Measurements from ENCODE around the gene TMEM86B. TPM values are rescaled to one million over a fixed set of nuclear protein-coding genes. Genes with fewer than 3 reads are reported as not detected.
A peak's percentile ranks its signal among the peaks of the same experiment; 100 is the strongest.
"Not testable (repeated sequence)": the region's sequence is repeated elsewhere in the genome, so short reads cannot be mapped to it uniquely, and the experiment has no call there.

The TMEM86B gene
- total RNA-seq, 1 donor from 2014 or later: 6.7 TPM

GRCh38 chr19:55209693-55210472 is 18.7 kb downstream of the TMEM86B start:
- H3K9me3 Mint-ChIP-seq: peaks cover 11% of the 10 kb centered on the region
- peaks cover 22% of the 10 kb centered on the region for H3K4me1 Mint-ChIP-seq
- H3K4me3 Mint-ChIP-seq: no peak overlapping the region
- H3K27ac Mint-ChIP-seq: peak overlapping the region; percentile 84
- H3K27me3 Mint-ChIP-seq (ENCODE audit: low read depth): peaks cover 7% of the 10 kb centered on the region
- TF ChIP-seq, protein P1, sequence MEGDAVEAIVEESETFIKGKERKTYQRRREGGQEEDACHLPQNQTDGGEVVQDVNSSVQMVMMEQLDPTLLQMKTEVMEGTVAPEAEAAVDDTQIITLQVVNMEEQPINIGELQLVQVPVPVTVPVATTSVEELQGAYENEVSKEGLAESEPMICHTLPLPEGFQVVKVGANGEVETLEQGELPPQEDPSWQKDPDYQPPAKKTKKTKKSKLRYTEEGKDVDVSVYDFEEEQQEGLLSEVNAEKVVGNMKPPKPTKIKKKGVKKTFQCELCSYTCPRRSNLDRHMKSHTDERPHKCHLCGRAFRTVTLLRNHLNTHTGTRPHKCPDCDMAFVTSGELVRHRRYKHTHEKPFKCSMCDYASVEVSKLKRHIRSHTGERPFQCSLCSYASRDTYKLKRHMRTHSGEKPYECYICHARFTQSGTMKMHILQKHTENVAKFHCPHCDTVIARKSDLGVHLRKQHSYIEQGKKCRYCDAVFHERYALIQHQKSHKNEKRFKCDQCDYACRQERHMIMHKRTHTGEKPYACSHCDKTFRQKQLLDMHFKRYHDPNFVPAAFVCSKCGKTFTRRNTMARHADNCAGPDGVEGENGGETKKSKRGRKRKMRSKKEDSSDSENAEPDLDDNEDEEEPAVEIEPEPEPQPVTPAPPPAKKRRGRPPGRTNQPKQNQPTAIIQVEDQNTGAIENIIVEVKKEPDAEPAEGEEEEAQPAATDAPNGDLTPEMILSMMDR (IDR thresholded peaks at IDR 0.05; ENCODE audit: unreplicated experiment): no peak
- no peak for DNase-seq (ENCODE audit: low spot score in 2 of 2, unreplicated experiment in 2 of 2)
- peaks cover 4% of the 10 kb centered on the region for H3K36me3 Mint-ChIP-seq

DNA sequence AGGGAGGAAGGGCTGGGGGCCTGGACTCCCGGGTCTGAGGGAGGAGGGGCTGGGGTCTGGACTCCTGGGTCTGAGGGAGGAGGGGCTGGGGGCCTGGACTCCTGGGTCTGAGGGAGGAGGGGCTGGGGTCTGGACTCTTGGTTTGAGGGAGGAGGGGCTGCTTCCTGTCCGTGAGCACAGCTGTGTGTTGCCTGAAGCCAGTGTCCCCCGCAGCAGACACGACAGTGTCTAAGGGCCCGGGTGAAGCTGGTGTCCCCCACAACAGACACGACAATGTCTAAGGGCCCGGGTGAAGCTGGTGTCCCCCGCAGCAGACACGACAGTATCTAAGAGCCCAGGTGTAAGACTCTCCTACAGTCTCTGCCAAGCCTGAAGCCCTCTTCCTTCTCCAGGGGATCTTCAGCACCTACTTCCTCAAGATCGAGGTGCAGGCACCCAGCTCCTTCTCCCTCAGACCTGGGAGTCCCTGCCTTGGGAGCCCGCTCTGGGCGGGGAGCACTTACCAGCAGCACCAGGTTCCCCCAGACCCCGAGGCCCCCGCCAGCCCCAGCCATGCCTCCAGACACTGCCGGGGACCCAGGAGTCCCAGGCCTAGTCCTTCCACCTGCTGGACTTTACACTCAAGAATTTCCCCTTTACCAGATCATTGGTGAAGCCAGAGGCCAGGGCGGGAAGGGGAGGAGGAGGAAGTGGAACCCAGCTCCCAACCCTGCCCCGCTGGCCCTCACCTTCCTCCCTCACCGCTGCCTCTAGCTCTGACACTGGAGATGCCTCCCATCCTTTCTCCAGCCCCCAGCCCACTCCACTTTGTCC is 19.5 kb downstream of the TMEM86B start, which contains the start of gene PTPRH:
PTPRH (minus strand) TSS at position 622 of the 813 bp plus-strand sequence; CDS start at position 554, 68 bp downstream.
- H3K27me3 Mint-ChIP-seq (ENCODE audit: low read depth): peaks cover 5% of the 10 kb centered on the region
- peaks cover 7% of the 10 kb centered on the region for H3K9me3 Mint-ChIP-seq
- DNase-seq (ENCODE audit: low spot score in 2 of 2, unreplicated experiment in 2 of 2): no peak
- peak within 1 kb of the TSS; percentile 28 for H3K4me3 Mint-ChIP-seq
- peaks cover 22% of the 10 kb centered on the region for H3K4me1 Mint-ChIP-seq
- TF ChIP-seq, protein P1 (IDR thresholded peaks at IDR 0.05; ENCODE audit: unreplicated experiment): no peak
- peak within 1 kb of the TSS; percentile 84 for H3K27ac Mint-ChIP-seq
- peaks cover 4% of the 10 kb centered on the region for H3K36me3 Mint-ChIP-seq

GRCh38 chr19:55206664-55207500 is 21.7 kb downstream of the TMEM86B start:
- TF ChIP-seq, protein P1 (IDR thresholded peaks at IDR 0.05; ENCODE audit: unreplicated experiment): no peak
- peaks cover 8% of the 10 kb centered on the region for H3K36me3 Mint-ChIP-seq
- DNase-seq (ENCODE audit: low spot score in 2 of 2, unreplicated experiment in 2 of 2): peak; percentile 51 to 75
- H3K27ac Mint-ChIP-seq: peak overlapping the region; percentile 98
- no peaks in the 10 kb centered on the region for H3K9me3 Mint-ChIP-seq
- peaks cover 7% of the 10 kb centered on the region for H3K27me3 Mint-ChIP-seq (ENCODE audit: low read depth)
- H3K4me1 Mint-ChIP-seq: peaks cover 22% of the 10 kb centered on the region
- H3K4me3 Mint-ChIP-seq: peak overlapping the region; percentile 71

DNA sequence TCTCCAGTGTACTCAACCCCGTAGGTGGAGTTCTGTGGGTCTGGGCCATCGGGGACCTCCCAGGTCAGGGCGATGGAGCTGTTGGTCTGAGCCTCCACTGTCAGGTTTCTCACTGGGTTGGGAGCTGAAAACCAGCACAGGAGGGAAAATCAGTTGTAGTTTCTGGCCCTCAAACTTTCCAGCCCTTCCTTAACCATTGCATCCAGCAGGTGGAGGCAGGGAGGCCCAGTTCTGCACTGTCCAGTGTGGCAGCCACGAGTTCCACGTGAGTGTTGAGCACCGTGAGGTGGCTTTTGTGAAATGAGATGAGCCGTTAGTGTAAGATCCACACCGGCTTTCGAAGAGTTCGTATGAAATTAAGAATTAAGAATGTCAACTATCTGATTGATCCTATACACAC is 26.4 kb downstream of the TMEM86B start:
- H3K36me3 Mint-ChIP-seq: peaks cover 11% of the 10 kb centered on the region
- peaks cover 16% of the 10 kb centered on the region for H3K27me3 Mint-ChIP-seq (ENCODE audit: low read depth)
- H3K4me3 Mint-ChIP-seq; DNase-seq (ENCODE audit: low spot score in 2 of 2, unreplicated experiment in 2 of 2); H3K4me1 Mint-ChIP-seq; H3K9me3 Mint-ChIP-seq; H3K27ac Mint-ChIP-seq: not testable (repeated sequence)

GRCh38 chr19:55199620-55200204 is 28.9 kb downstream of the TMEM86B start:
- no peak overlapping the region for H3K4me3 Mint-ChIP-seq
- DNase-seq (ENCODE audit: low spot score in 2 of 2, unreplicated experiment in 2 of 2): no peak
- TF ChIP-seq, protein P1 (IDR thresholded peaks at IDR 0.05; ENCODE audit: unreplicated experiment): no peak
- H3K9me3 Mint-ChIP-seq: no peaks in the 10 kb centered on the region
- no peaks in the 10 kb centered on the region for H3K4me1 Mint-ChIP-seq
- H3K27me3 Mint-ChIP-seq (ENCODE audit: low read depth): peaks cover 16% of the 10 kb centered on the region
- H3K36me3 Mint-ChIP-seq: peaks cover 15% of the 10 kb centered on the region
- no peak overlapping the region for H3K27ac Mint-ChIP-seq
